HG03045 (cell line): ENCODE measurements around the gene CCDC142.

ENCODE experiments used
- ATAC-seq: cut with Tn5 transposase; IDR thresholded peaks from one replicate; pipeline ENCODE4 v1.9.1; 2021; ENCODE audit warnings: mild to moderate bottlenecking, moderate library complexity; ENCODE audit not compliant: unreplicated experiment

The CCDC142 gene, protein sequence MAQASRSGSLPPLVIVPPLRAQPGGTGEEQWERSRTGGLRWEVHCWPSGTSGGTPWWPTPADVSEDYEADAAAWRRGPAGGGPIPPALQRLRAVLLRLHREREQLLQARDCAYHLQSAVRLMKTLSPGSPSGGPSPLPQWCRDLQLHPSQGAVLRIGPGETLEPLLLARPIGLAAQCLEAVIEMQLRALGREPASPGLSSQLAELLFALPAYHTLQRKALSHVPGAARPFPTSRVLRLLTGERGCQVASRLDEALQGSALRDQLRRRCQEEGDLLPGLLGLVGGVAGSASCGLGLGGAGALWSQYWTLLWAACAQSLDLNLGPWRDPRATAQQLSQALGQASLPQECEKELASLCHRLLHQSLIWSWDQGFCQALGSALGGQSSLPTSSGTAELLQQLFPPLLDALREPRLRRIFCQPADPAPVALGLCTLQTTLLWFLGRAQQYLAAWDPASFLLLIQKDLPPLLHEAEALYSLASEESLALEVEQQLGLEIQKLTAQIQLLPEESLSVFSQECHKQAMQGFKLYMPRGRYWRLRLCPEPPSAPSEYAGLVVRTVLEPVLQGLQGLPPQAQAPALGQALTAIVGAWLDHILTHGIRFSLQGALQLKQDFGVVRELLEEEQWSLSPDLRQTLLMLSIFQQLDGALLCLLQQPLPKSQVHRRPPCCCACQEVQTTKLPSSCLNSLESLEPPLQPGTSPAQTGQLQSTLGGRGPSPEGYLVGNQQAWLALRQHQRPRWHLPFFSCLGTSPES

GRCh38 chr2:74482801-74483674 is at the start of gene CCDC142, which contains the start of gene TTC31:
Gene CCDC142 (minus strand): TSS chr2:74482998. CDS start chr2:74482837, 161 bp downstream.
Gene TTC31 (plus strand): TSS chr2:74483081. CDS start chr2:74483096, 15 bp downstream.
- peak; percentile 89 for ATAC-seq

GRCh38 chr2:74532222-74532621 is 49.4 kb upstream of the CCDC142 start:
- ATAC-seq, result no peak

DNA sequence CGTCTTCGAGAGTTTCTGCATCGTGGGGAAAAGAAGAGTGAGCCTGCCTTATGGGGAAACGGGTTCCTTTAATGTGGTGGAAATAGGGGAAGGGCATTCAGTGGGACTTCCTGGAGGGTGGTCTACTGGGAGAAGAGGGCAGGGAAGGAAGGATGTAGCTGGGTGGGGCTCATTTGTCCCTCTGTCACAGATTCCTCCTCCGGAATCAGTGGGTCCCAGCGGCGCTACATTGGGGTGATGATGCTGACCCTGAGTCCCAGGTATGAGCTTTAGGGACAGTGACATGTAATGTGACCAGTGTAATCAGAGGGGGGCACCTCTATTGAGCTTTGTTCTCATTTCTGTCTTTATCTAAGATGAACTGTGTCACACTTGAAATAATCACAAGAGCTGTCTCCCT is 48.9 kb upstream of the CCDC142 start:
- ATAC-seq, result no peak

DNA sequence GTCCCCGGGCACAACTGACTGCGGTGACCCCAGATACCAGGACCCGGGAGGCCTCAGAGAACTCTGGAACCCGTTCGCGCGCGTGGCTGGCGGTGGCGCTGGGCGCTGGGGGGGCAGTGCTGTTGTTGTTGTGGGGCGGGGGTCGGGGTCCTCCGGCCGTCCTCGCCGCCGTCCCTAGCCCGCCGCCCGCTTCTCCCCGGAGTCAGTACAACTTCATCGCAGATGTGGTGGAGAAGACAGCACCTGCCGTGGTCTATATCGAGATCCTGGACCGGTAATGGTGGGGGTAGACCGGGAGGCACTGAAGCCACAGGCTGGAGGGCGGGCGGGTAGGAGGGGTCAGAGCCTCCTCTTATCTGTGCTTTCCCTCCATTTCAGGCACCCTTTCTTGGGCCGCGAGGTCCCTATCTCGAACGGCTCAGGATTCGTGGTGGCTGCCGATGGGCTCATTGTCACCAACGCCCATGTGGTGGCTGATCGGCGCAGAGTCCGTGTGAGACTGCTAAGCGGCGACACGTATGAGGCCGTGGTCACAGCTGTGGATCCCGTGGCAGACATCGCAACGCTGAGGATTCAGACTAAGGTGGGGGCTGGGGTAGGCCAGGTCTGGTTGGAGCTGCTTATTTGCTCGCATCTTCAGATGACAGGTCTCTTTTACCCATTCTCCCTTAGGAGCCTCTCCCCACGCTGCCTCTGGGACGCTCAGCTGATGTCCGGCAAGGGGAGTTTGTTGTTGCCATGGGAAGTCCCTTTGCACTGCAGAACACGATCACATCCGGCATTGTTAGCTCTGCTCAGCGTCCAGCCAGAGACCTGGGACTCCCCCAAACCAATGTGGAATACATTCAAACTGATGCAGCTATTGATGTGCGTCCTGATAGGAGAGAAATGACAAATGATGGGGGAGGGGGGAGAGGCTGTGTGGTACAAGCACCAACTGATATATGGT is 47.7 kb upstream of the CCDC142 start:
- ATAC-seq, result peak; percentile 21

- ATAC-seq, result peak; percentile 84
These were observed 46.8 kb upstream of the CCDC142 start, which contains the start of the genes AUP1 and HTRA2 for GRCh38 chr2:74529357-74530238. Gene AUP1 (minus strand): TSS chr2:74529706. CDS start chr2:74529629, 77 bp downstream. Gene HTRA2 (plus strand): TSS chr2:74529933. CDS start chr2:74530007, 74 bp downstream.

- peak; percentile 13 for ATAC-seq
These were observed 46.0 kb upstream of the CCDC142 start for GRCh38 chr2:74528600-74529356.

DNA sequence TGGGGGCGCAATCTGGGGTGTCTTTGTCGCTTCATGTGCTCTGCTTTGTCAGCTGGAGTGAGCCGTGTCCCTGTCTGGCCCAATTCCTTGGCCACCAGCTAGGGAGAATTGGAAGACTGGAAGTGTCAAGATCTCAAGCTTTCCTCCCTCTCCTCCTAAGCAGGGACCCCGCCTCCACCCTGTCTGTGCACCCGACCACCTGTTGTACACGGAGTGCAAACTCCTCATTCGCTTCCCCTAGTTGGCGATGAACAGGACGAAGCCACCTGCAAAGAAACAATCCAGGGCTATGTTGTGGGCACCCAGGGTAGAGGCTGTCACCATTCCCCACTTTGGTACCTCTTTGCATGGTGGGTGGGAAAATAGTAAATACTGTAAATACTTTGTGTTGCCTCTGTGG is 44.9 kb upstream of the CCDC142 start:
- no peak for ATAC-seq

DNA sequence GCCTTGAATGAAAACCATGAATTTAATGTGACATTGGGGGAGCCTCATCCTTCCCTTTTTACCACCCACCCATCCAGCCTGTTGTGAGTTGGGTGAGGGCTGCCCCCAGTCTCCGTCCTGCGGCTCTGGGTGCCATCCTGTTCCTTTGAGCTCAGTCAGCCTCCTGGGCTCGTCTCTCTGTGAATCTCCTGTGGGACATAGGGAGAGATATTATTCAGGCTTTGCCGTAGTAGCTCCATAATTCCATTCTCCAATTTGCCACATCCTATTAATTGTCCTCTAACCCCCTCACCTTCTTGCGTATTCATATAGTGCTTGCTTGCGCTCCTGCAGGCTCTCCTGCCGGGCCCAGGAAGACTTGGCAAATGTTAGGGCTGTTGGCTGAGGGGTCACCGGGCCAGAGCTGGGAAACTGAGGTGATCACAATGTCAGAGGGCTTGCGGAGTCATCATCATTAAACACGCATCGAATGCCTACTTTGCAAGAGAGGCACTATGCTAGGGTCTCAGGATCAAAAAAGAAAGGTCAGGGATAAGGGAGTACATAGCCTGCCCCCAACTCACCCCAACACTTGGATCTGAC is 43.9 kb upstream of the CCDC142 start:
- no peak for ATAC-seq

DNA sequence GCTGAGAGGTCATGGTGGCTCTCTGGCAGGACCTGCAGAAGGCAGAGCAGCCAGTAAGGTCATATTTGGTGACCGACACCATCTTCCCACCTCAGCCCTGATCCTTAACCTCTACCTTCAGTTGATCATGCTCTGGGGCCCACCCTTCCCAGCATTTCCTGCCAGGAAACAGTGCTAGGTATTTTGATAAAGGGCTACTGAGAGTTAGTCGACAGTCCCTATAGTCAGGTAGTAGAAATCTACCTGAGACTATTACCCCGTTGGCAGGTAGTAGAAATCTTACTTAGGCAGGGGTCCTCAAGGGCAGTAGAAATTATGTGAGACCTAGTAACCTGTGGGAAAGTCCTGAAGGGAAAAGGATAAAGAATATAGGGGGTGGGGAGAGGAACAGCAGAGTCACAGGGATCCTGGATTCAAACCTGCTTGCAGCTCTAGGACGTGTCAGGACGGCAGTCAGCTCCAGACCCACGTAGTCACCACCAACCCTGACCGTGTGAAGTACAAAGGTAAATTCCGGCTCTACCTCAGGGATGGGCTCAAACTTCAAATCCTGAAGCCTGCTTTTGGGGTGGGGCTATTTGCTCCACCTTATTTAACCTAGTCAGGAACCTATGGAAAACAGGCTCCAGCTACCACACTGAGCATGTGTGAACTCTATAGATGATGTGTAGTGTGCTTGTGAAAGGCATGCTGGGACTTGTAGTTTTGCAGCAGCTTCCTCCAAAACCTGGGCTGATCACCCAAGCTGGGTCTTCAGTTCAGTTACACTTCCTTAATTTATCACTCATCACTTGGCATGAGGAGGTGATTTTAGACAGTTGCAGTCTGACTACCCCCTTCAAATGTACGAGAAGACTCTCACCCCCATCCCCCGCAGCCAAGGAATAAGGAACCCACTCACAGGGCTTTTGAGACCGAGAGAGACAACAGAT is 43.2 kb upstream of the CCDC142 start, which contains the start of gene DQX1:
TSS of gene DQX1 (minus strand) at position 515 of the 932 bp plus-strand sequence. CDS start at position 13, 502 bp downstream.
- no peak for ATAC-seq

GRCh38 chr2:74524955-74525716 is 42.3 kb upstream of the CCDC142 start:
- no peak for ATAC-seq

GRCh38 chr2:74524005-74524404 is 41.2 kb upstream of the CCDC142 start:
- no peak for ATAC-seq

DNA sequence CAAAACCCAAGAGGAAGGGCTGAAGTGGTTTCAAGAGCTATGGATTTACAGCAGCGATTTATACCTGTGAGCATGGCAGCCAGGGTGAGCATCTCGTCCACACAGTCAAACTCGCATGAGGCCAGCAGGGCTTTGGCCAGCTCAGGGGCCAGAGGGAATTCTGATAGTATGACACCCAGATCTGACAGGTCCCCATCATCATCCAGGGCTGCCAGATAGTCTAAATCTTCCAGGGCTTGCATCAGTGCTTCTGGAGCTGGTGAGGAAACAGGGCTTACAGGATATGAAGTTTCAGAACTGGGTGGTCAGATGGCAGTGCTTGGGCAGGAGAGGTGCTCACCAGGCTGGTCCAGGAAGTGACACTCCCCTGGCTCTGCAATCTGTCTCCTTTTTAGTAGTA is 39.7 kb upstream of the CCDC142 start:
- no peak for ATAC-seq

- no peak for ATAC-seq
These were observed 33.9 kb upstream of the CCDC142 start for GRCh38 chr2:74516650-74517049.

- peak; percentile 45 for ATAC-seq
These were observed 33.3 kb upstream of the CCDC142 start for GRCh38 chr2:74515981-74516633.
